A549 (cell line): ENCODE measurements around the gene CXCR4. TPM values are rescaled to one million over a fixed set of nuclear protein-coding genes. Genes with fewer than 3 reads are reported as not detected.

Source experiments
- ATAC-seq, 2 experiments: fragments of 200-7000 bp in 1 of 2; fragments of >200 bp in 1 of 2; cut with Nextera tagmentation in 1 of 2; cut with Tn5 transposase in 1 of 2; 3 replicates each; pipeline versions ENCODE4 v1.8.0 to v1.9.1; 2018 to 2020; ENCODE audit warnings: mild to moderate bottlenecking in 1 of 2, moderate library complexity in 1 of 2
- CTCF ChIA-PET: fragments of 300-600 bp; sonication (Branson Sonifier 250); formaldehyde crosslinking; extraction: SDS; loops from one replicate; lab custom pipeline; 2021; ENCODE audit warnings: antibody characterized with exemption, inconsistent platforms; lab: Yijun Ruan, JAX
- POLR2A ChIA-PET: fragments of 350-600 bp; formaldehyde crosslinking; extraction: SDS; loops from one replicate; lab custom pipeline; 2021; ENCODE audit warnings: antibody characterized with exemption, inconsistent platforms; lab: Yijun Ruan, JAX
- DNase-seq, 2 experiments: peaks; one replicate each; pipeline versions ENCODE4 v3.0.0 to v3.0.0-alpha.2; 2011 to 2016; ENCODE audit warnings: low read depth in 1 of 2, low spot score in 1 of 2
- FAIRE-seq: peaks from 2 replicates; lab custom pipeline; 2011; peaks lifted over from hg19 to GRCh38; lab: Jason Lieb, UNC
- H3K27ac ChIP-seq, 2 experiments: fragments of >200 bp; sonication (Bioruptor Twin); formaldehyde crosslinking; 3 replicates each; pipeline ENCODE4 v1.5.1; 2016 to 2017
- H3K4me1 ChIP-seq: fragments of >200 bp; sonication (Bioruptor Twin); formaldehyde crosslinking; 3 replicates; pipeline ENCODE4 v1.6.1; 2016
- H3K4me2 ChIP-seq: fragments of >200 bp; sonication (Bioruptor Twin); formaldehyde crosslinking; 3 replicates; pipeline ENCODE4 v1.6.1; 2016
- H3K4me3 ChIP-seq: fragments of >200 bp; sonication (Bioruptor Twin); formaldehyde crosslinking; 3 replicates; pipeline ENCODE4 v1.5.1; 2016
- H3K9me3 ChIP-seq: fragments of >200 bp; sonication (Bioruptor Twin); formaldehyde crosslinking; 3 replicates; pipeline ENCODE4 v1.6.1; 2016
- ATOH8 ChIP-seq: fragments of 250-450 bp; sonication (Bioruptor Pico); IDR thresholded peaks from 2 replicates; pipeline ENCODE4 v1.5.0; 2020; ENCODE audit warnings: low read depth, mild to moderate bottlenecking, moderate library complexity
- CBX8 ChIP-seq: fragments of 200-600 bp; sonication (generic); IDR thresholded peaks from 2 replicates; pipeline ENCODE4 v1.6.1; 2016
- CEBPB ChIP-seq, 2 experiments: fragments of >200 bp in 1 of 2; sonication (Bioruptor Twin) in 1 of 2; formaldehyde crosslinking in 1 of 2; IDR thresholded peaks; 2 replicates each; pipeline ENCODE4 v1.6.1; 2012 to 2016
- CHD2 ChIP-seq: fragments of 150-350 bp; IDR thresholded peaks from 2 replicates; pipeline ENCODE4 v1.6.1; 2014; ENCODE audit warnings: low read length; ENCODE audit not compliant: partially characterized antibody
- CHD4 ChIP-seq: fragments of 200-600 bp; sonication (generic); IDR thresholded peaks from 2 replicates; pipeline ENCODE4 v1.6.1; 2016; ENCODE audit warnings: antibody characterized with exemption, mild to moderate bottlenecking, borderline replicate concordance
- ESRRA ChIP-seq: fragments of 150-350 bp; IDR thresholded peaks from 2 replicates; pipeline ENCODE4 v1.6.1; 2014; ENCODE audit warnings: mild to moderate bottlenecking, low read length, borderline replicate concordance
- FOSB ChIP-seq: fragments of 250-450 bp; sonication (Bioruptor Pico); IDR thresholded peaks from 2 replicates; pipeline ENCODE4 v1.5.0; 2020; ENCODE audit warnings: mild to moderate bottlenecking, moderate library complexity
- FOXS1 ChIP-seq: fragments of 250-450 bp; sonication (Bioruptor Pico); IDR thresholded peaks from 2 replicates; pipeline ENCODE4 v1.5.0; 2020; ENCODE audit warnings: mild to moderate bottlenecking, moderate library complexity
- HEYL ChIP-seq: fragments of 250-450 bp; sonication (Bioruptor Pico); IDR thresholded peaks from 2 replicates; pipeline ENCODE4 v1.8.0; 2021; ENCODE audit warnings: mild to moderate bottlenecking, moderate library complexity
- JUN ChIP-seq, 2 experiments: fragments of >200 bp; sonication (Bioruptor Twin); formaldehyde crosslinking; IDR thresholded peaks; 2 replicates in 1 of 2; 3 replicates in 1 of 2; pipeline ENCODE4 v1.6.1; 2016 to 2017
- KDM1A ChIP-seq: fragments of 200-600 bp; sonication (generic); IDR thresholded peaks from 2 replicates; pipeline ENCODE4 v1.6.1; 2016; ENCODE audit warnings: low read depth, mild to moderate bottlenecking
- MAFK ChIP-seq: fragments of 450-650 bp; IDR thresholded peaks from 2 replicates; pipeline ENCODE4 v1.6.1; 2014; ENCODE audit not compliant: partially characterized antibody
- MAX ChIP-seq: IDR thresholded peaks from 2 replicates; pipeline ENCODE4 v1.6.1; 2012
- MAZ ChIP-seq: fragments of 150-350 bp; IDR thresholded peaks from 2 replicates; pipeline ENCODE4 v1.6.1; 2014; ENCODE audit warnings: antibody characterized with exemption, low read depth, low read length, borderline replicate concordance
- NPAS2 ChIP-seq: fragments of 250-450 bp; sonication (Bioruptor Pico); IDR thresholded peaks from 2 replicates; pipeline ENCODE4 v1.8.0; 2022; ENCODE audit warnings: mild to moderate bottlenecking, moderate library complexity, borderline replicate concordance
- NR3C1 ChIP-seq: fragments of >200 bp; sonication (Bioruptor Twin); formaldehyde crosslinking; IDR thresholded peaks from 3 replicates; pipeline ENCODE4 v1.6.1; 2017
- POLR2A ChIP-seq: IDR thresholded peaks from 2 replicates; pipeline ENCODE4 v1.6.1; 2012; ENCODE audit warnings: mild to moderate bottlenecking, low read length
- RAD21 ChIP-seq, 2 experiments: fragments of >200 bp in 1 of 2; sonication (Bioruptor Twin) in 1 of 2; formaldehyde crosslinking in 1 of 2; IDR thresholded peaks in 1 of 2; conservative IDR thresholded peaks in 1 of 2; 2 replicates in 1 of 2; 3 replicates in 1 of 2; pipeline ENCODE4 v1.6.1; 2012 to 2018; ENCODE audit warnings: inconsistent platforms in 1 of 2
- REST ChIP-seq: fragments of 200-600 bp; sonication (generic); IDR thresholded peaks from 2 replicates; pipeline ENCODE4 v1.6.1; 2016; ENCODE audit warnings: antibody characterized with exemption, mild to moderate bottlenecking, moderate library complexity
- RNF2 ChIP-seq: fragments of 200-600 bp; sonication (generic); IDR thresholded peaks from 2 replicates; pipeline ENCODE4 v1.6.1; 2016; ENCODE audit warnings: low read depth, mild to moderate bottlenecking, antibody characterized with exemption, moderate library complexity, borderline replicate concordance
- TP53 ChIP-seq: fragments of 250-450 bp; sonication (Bioruptor Pico); IDR thresholded peaks from 2 replicates; pipeline ENCODE4 v1.5.0; 2021; ENCODE audit warnings: mild to moderate bottlenecking, moderate library complexity
- ZSCAN20 ChIP-seq: fragments of 250-450 bp; sonication (Bioruptor Pico); IDR thresholded peaks from 2 replicates; pipeline ENCODE4 v1.8.0; 2022; ENCODE audit warnings: mild to moderate bottlenecking, moderate library complexity
- WGBS: methylation state at CpG from one replicate; pipeline ENCODE4 v1.1.6; 2017; ENCODE audit errors: missing lambda C conversion rate; 5-methylcytosine and 5-hydroxymethylcytosine counted together
- polyA plus RNA-seq, 4 experiments: library from polyadenylated mRNA; depleted of rRNA in 3 of 4; stranded (reverse); fragments of >200 nt; fragmentation: RNase III in 1 of 4; extraction: RNeasy Plus Mini Kit Qiagen cat#74134 plus additional on column Dnase treatment in 1 of 4; gene quantifications; 2 replicates in 3 of 4; 3 replicates in 1 of 4; pipeline ENCODE4 v1.2.3, GENCODE V29; 2011 to 2017
- TF ChIP-seq, protein P1 (sequence below): fragments of 450-650 bp; IDR thresholded peaks from 2 replicates; pipeline ENCODE4 v1.6.1; 2014; ENCODE audit warnings: antibody characterized with exemption
- TF ChIP-seq, protein P2 (sequence below): fragments of >200 bp; sonication (Bioruptor Twin); formaldehyde crosslinking; IDR thresholded peaks from 3 replicates; pipeline ENCODE4 v1.5.1; 2016
- TF ChIP-seq, protein P3 (sequence below): IDR thresholded peaks from 2 replicates; pipeline ENCODE4 v1.6.1; 2012; ENCODE audit warnings: low read depth, borderline replicate concordance

Gene CXCR4
- polyA plus RNA-seq, 2 of the 4 experiments (the other 2 are of a cell fraction): 0.09 to 0.16 TPM

DNA sequence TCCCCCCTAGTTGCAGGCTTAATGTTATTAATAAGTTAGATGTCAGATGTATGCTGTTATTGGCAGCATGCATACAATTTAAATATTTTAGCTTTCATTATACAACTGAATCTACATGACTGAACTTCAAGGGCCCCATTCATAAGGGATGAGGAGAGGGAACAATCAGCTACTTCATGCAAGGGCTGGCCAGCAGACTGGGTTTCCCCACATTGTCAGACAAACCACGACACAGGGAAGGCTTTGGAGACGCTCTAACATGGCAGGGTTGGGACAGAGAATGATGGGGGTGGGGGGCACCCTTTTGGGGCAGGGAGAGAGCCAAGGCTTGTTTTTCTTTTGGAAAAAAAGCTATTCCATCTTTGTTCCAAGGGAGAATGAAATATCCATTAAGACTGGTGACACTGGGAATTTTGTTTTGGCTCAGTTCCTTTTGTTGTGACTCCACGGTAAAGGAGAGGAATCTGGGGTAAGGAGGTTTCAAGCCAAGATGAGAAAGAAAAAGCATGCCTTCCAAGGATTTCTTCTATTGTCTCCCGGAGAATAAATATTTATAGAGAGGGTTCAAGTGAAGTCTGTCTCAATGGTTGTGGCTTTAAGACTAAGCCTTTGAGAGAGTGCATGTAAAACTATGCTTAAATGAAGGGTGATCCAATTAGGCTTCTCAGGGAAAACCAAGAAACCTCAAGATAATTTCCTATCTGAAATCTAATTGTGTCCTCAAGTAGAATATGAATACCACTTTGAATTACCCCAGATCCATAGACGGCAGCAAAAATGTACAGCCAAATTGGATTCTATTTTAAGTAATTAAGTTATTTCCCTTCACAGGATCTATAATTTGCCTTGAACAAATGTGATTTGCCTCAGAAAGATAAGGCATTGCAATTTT is 5.4 kb downstream of the CXCR4 start:
- DNase-seq: no peak
- ChIA-PET POLR2A (no interaction called here), CTCF (no interaction called here)
- no peaks in the 10 kb centered on the region for H3K9me3 ChIP-seq
- FAIRE-seq: no peak
- H3K4me3 ChIP-seq: no peak overlapping the region
- 15% methylated on average over 5 of the region's 5 CpGs for WGBS
- H3K4me2 ChIP-seq: no peak overlapping the region
- no peak overlapping the region for H3K27ac ChIP-seq
- TF ChIP-seq MAZ (no peak), JUN (IDR thresholded peaks at IDR 0.05) (no peak), RAD21 (conservative IDR thresholded peaks at IDR 0.05 in 1 of 2, IDR thresholded peaks at IDR 0.05 in 1 of 2) (no peak), ATOH8 (CRISPR knock-in tag) (no peak), HEYL (CRISPR knock-in tag) (no peak), MAFK (no peak), ESRRA (no peak), ZSCAN20 (CRISPR knock-in tag) (no peak), NPAS2 (no peak), CHD4 (no peak), TP53 (CRISPR knock-in tag) (no peak), CEBPB (IDR thresholded peaks at IDR 0.05) (no peak)
- TF ChIP-seq, protein P1, sequence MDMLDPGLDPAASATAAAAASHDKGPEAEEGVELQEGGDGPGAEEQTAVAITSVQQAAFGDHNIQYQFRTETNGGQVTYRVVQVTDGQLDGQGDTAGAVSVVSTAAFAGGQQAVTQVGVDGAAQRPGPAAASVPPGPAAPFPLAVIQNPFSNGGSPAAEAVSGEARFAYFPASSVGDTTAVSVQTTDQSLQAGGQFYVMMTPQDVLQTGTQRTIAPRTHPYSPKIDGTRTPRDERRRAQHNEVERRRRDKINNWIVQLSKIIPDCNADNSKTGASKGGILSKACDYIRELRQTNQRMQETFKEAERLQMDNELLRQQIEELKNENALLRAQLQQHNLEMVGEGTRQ: no peak
- TF ChIP-seq, protein P2, sequence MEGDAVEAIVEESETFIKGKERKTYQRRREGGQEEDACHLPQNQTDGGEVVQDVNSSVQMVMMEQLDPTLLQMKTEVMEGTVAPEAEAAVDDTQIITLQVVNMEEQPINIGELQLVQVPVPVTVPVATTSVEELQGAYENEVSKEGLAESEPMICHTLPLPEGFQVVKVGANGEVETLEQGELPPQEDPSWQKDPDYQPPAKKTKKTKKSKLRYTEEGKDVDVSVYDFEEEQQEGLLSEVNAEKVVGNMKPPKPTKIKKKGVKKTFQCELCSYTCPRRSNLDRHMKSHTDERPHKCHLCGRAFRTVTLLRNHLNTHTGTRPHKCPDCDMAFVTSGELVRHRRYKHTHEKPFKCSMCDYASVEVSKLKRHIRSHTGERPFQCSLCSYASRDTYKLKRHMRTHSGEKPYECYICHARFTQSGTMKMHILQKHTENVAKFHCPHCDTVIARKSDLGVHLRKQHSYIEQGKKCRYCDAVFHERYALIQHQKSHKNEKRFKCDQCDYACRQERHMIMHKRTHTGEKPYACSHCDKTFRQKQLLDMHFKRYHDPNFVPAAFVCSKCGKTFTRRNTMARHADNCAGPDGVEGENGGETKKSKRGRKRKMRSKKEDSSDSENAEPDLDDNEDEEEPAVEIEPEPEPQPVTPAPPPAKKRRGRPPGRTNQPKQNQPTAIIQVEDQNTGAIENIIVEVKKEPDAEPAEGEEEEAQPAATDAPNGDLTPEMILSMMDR: no peak
- ATAC-seq: no peak
- peaks cover 9% of the 10 kb centered on the region; the same call in 2 of the 3 replicates for H3K4me1 ChIP-seq

GRCh38 chr2:136111711-136112110 is 6.2 kb downstream of the CXCR4 start:
- CTCF ChIA-PET: no interaction called here
- FAIRE-seq (no peak), ATAC-seq (no peak), DNase-seq (no peak)
- TF ChIP-seq CBX8 (no peak), FOXS1 (CRISPR knock-in tag) (no peak), KDM1A (no peak), CHD2 (no peak), FOSB (CRISPR knock-in tag) (no peak), RNF2 (no peak), REST (no peak), NR3C1 (no peak), MAX (no peak), MAFK (no peak), POLR2A (no peak)
- TF ChIP-seq, protein P2: no peak
- TF ChIP-seq, protein P3, sequence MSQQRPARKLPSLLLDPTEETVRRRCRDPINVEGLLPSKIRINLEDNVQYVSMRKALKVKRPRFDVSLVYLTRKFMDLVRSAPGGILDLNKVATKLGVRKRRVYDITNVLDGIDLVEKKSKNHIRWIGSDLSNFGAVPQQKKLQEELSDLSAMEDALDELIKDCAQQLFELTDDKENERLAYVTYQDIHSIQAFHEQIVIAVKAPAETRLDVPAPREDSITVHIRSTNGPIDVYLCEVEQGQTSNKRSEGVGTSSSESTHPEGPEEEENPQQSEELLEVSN: no peak
- 24% methylated on average over 6 of the region's 6 CpGs for WGBS
- H3K4me1 ChIP-seq: peaks cover 6% of the 10 kb centered on the region; the same call in 2 of the 3 replicates
- H3K4me3 ChIP-seq: no peak overlapping the region
- no peaks in the 10 kb centered on the region for H3K9me3 ChIP-seq
- POLR2A ChIA-PET: no interaction called here
- no peak overlapping the region for H3K27ac ChIP-seq
- H3K4me2 ChIP-seq: no peak overlapping the region
